GM13976 (cell line): ENCODE data around the gene TIMM9.
A peak's percentile ranks its signal among the peaks of the same experiment; 100 is the strongest.

Source experiments
- DNase-seq: peaks from one replicate; pipeline ENCODE4 v3.0.0; 2012; ENCODE audit warnings: low spot score
- CTCF ChIP-seq: IDR thresholded peaks from 2 replicates; pipeline ENCODE4 v1.5.1; 2012; ENCODE audit warnings: borderline replicate concordance, mild to moderate bottlenecking; ENCODE audit not compliant: insufficient read depth; ENCODE audit errors: extremely low read depth, missing control alignments, control extremely low read depth
- in situ Hi-C: fragments of 300-500 bp; cut with MboI; formaldehyde crosslinking; loops from one replicate; pipeline ENCODE4 v1.12.0; 2022; ENCODE audit warnings: low sequenced_read_pairs, mixed read lengths, inconsistent platforms; ENCODE audit not compliant: unreplicated experiment

Gene TIMM9

GRCh38 chr14:58408681-58409215, 18.6 kb downstream of the TIMM9 start:
- no peak for DNase-seq
- TF ChIP-seq CTCF: no peak
- in situ Hi-C loops: no loop called here

GRCh38 chr14:58401587-58401986, 25.7 kb downstream of the TIMM9 start:
- DNase-seq: no peak
- in situ Hi-C loops: no loop called here
- TF ChIP-seq CTCF: no peak

GRCh38 chr14:58398895-58399294, 28.4 kb downstream of the TIMM9 start:
- in situ Hi-C loops: no loop called here
- no peak for DNase-seq
- TF ChIP-seq CTCF: no peak

GRCh38 chr14:58398495-58398894, 28.8 kb downstream of the TIMM9 start:
- in situ Hi-C loops: no loop called here
- DNase-seq: no peak
- no peak for TF ChIP-seq CTCF

- no peak for TF ChIP-seq CTCF
- in situ Hi-C loops: no loop called here
- DNase-seq: no peak
Measured at GRCh38 chr14:58397156-58397555, 30.2 kb downstream of the TIMM9 start.

- DNase-seq: peak; percentile 92
- in situ Hi-C loops: no loop called here
- TF ChIP-seq CTCF: peak; percentile 87
Measured at GRCh38 chr14:58395812-58396788, 31.2 kb downstream of the TIMM9 start, which contains the start of gene TOMM20L. Gene TOMM20L, plus strand, starts transcription at chr14:58395930. Its CDS starts 28 bp downstream, at chr14:58395958.

GRCh38 chr14:58395562-58395811, 31.8 kb downstream of the TIMM9 start:
- no peak for TF ChIP-seq CTCF
- DNase-seq: no peak
- in situ Hi-C loops: no loop called here
